ENCODE data around the gene EVA1A. TPM values are rescaled to one million over a fixed set of nuclear protein-coding genes. Genes with fewer than 3 reads are reported as not detected.

Gene EVA1A
- total and polyA plus RNA-seq, 2 of the 8 experiments (the other 6 are each of a cell fraction or from before 2014, with no cell fraction given), result 2.4 to 4.3 TPM

DNA sequence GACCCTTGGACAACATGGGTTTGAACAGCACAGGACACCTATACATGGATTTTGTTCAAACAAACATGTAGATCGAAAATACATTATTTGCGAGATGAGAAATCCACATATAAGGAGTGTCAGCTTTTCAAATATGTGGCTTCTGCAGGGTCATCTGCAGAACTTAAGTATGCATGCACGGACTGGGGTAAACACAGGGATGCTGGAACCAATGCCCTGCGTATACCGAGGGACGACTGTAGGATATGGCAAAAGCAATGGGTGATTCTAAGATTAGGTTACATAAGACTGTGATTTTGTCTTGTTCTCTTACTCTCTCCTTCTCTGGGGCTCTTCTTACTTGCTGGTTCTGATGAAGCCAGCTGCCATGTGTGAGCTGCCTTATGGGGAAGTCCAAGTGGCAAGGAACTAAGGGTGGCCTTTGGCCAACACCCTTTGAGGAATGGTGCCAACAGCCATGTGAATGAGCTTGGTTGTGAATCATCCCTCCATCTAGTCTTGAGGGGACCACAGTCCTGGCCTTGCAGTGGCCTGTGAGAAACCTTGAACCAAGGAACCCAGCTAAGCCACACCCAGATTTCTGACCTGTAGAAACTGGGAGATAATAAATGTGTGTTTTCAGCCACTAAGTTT, 66.5 kb downstream of the EVA1A start:
- CTCF ChIA-PET (ENCODE audit: partially characterized antibody), result interaction anchor here (1.9 kb wide), 1 partner anchor 13 kb away, joined by 7 read pairs; no protein-coding TSS in a partner anchor
- FAIRE-seq, result no peak
- WGBS, 2 experiments (ENCODE audit: extremely low coverage in 1 of 2, insufficient coverage in 1 of 2, insufficient read length in 1 of 2, insufficient replicate concordance in 2 of 2, low coverage in 1 of 2, low lambda C conversion rate in 2 of 2, missing lambda C conversion rate in 1 of 2), result 94% methylated on average over 6 of the region's 6 CpGs; no CpG with 5 or more reads in 1 of the 2 experiments
- TF ChIP-seq SIN3A (conservative IDR thresholded peaks at IDR 0.05 in 1 of 2, IDR thresholded peaks at IDR 0.05 in 1 of 2; ENCODE audit: low read depth in 1 of 2, low read length in 2 of 2) (no peak), CTBP2 (IDR thresholded peaks at IDR 0.05; ENCODE audit: borderline replicate concordance, insufficient read depth, insufficient read length, low read length) (no peak), NRF1 (IDR thresholded peaks at IDR 0.05; ENCODE audit: low read depth, low read length) (no peak), TEAD4 (IDR thresholded peaks at IDR 0.05; ENCODE audit: low read depth, low read length) (no peak), GTF2F1 (IDR thresholded peaks at IDR 0.05; ENCODE audit: borderline replicate concordance, low read depth, low read length) (no peak), PHF8 (conservative IDR thresholded peaks at IDR 0.05; ENCODE audit: low read depth, low read length) (no peak), RAD21 (IDR thresholded peaks at IDR 0.05 in 1 of 2, conservative IDR thresholded peaks at IDR 0.05 in 1 of 2; ENCODE audit: low read depth in 2 of 2, low read length in 2 of 2) (no peak)
- TF ChIP-seq, protein P1, sequence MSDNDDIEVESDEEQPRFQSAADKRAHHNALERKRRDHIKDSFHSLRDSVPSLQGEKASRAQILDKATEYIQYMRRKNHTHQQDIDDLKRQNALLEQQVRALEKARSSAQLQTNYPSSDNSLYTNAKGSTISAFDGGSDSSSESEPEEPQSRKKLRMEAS (IDR thresholded peaks at IDR 0.05), result no peak

More for the DNA sequence above, 66.5 kb downstream of the EVA1A start:
- no peaks in the 10 kb centered on the region for H3K23me2 ChIP-seq (ENCODE audit: low read depth, low read length)
- H3K36me3 ChIP-seq (ENCODE audit: control insufficient read depth in 2 of 4, insufficient read depth in 4 of 4, low read length in 3 of 4), result no peaks in the 10 kb centered on the region
- H2AFZ ChIP-seq (ENCODE audit: low read length), result no peak overlapping the region
- no peak overlapping the region for H2BK20ac ChIP-seq (ENCODE audit: low read length)
- H3K56ac ChIP-seq (replicated peaks; ENCODE audit: insufficient read length, low read depth, low read length), result no peak overlapping the region
- no peak overlapping the region for H3K4me2 ChIP-seq (ENCODE audit: insufficient read depth in 1 of 2, low read depth in 2 of 2, low read length in 2 of 2)
- no peak overlapping the region for H3K14ac ChIP-seq (ENCODE audit: insufficient read length)
- no peak overlapping the region for H3K23ac ChIP-seq (ENCODE audit: insufficient read length)
- H3K4me3 ChIP-seq (ENCODE audit: extremely low read depth in 1 of 4, insufficient read depth in 2 of 4, low read depth in 3 of 4, low read length in 4 of 4), result no peak overlapping the region
- no peaks in the 10 kb centered on the region for H3K79me2 ChIP-seq (ENCODE audit: control insufficient read depth in 1 of 2, insufficient read depth in 2 of 2, low read length in 2 of 2)
- DNase-seq (ENCODE audit: low read depth in 1 of 2, low spot score in 2 of 2), result no peak
- H2BK12ac ChIP-seq (ENCODE audit: low read depth, low read length), result no peak overlapping the region
- no peak overlapping the region for H2BK5ac ChIP-seq (ENCODE audit: low read depth, low read length)
- H4K20me1 ChIP-seq (replicated peaks in 1 of 2; ENCODE audit: control insufficient read depth in 1 of 2, insufficient read depth in 2 of 2, low read length in 2 of 2), result no peaks in the 10 kb centered on the region
- H3K79me1 ChIP-seq (ENCODE audit: low read depth, low read length), result no peaks in the 10 kb centered on the region
- H4K5ac ChIP-seq (ENCODE audit: insufficient read length, low read depth, low read length), result no peak overlapping the region
- H3K27ac ChIP-seq (ENCODE audit: low read depth, low read length), result no peak overlapping the region
- POLR2A ChIA-PET (ENCODE audit: partially characterized antibody), result no interaction called here
- no peak overlapping the region for H3K4ac ChIP-seq (replicated peaks; ENCODE audit: insufficient read length, low read depth, low read length)
- no peak overlapping the region for H2AK5ac ChIP-seq (ENCODE audit: low read depth, low read length)
- no peak overlapping the region for H2BK120ac ChIP-seq (replicated peaks; ENCODE audit: low read depth, low read length)
- peaks cover 0 to 2% (median 0%) of the 10 kb centered on the region in 4 experiments; a peak in 2 of 7 replicates for H3K4me1 ChIP-seq (replicated peaks in 1 of 4; ENCODE audit: control insufficient read depth in 3 of 4, insufficient read depth in 4 of 4, low read length in 3 of 4)
- no peak overlapping the region for H3K18ac ChIP-seq (ENCODE audit: extremely low read depth, low read length)
- no peak overlapping the region for H4K8ac ChIP-seq (ENCODE audit: extremely low read depth, insufficient read depth, low read length)
- no peaks in the 10 kb centered on the region for H3K27me3 ChIP-seq (replicated peaks in 1 of 4; ENCODE audit: control insufficient read depth in 3 of 4, extremely low read depth in 1 of 4, insufficient read depth in 3 of 4, low read length in 3 of 4)
- no peak overlapping the region for H3K9ac ChIP-seq (replicated peaks in 1 of 4; ENCODE audit: extremely low read depth in 1 of 4, low read depth in 3 of 4, low read length in 3 of 4)
- H3K9me3 ChIP-seq (ENCODE audit: insufficient read depth in 2 of 2, low read depth in 1 of 2, low read length in 1 of 2), result no peaks in the 10 kb centered on the region
- no peak overlapping the region for H4K91ac ChIP-seq (replicated peaks; ENCODE audit: insufficient read length, low read length)
- H2BK15ac ChIP-seq (ENCODE audit: low read length), result no peak overlapping the region

Data from H1 (cell line).